Measurements from ENCODE around the gene CHRNG. TPM values are rescaled to one million over a fixed set of nuclear protein-coding genes. Genes with fewer than 3 reads are reported as not detected.

CHRNG gene
- total and polyA plus RNA-seq, 3 donors from 2014 or later: 0.26 TPM; not detected in 2

- H3K36me3 ChIP-seq (ENCODE audit: low read depth, missing control alignments): no peaks in the 10 kb centered on the region
- no peak overlapping the region for H3K4me3 ChIP-seq
- H3K9me3 ChIP-seq: no peaks in the 10 kb centered on the region
- no peak overlapping the region for H3K27ac ChIP-seq
- no peak for DNase-seq
- intact Hi-C loops (cut with DNase I; ENCODE audit: low total_unique reads): no loop called here
- TF ChIP-seq CTCF (IDR thresholded peaks at IDR 0.05): no peak
- no peak for TF ChIP-seq POLR2A (IDR thresholded peaks at IDR 0.05)
- WGBS, 2 donors: 40 to 44% methylated on average over 3 to 4 of the region's 4 CpGs
- H3K27me3 ChIP-seq: no peaks in the 10 kb centered on the region
- no peaks in the 10 kb centered on the region for H3K4me1 ChIP-seq
Measured at GRCh38 chr2:232538671-232539070, 821 bp upstream of the CHRNG start.

- 86 to 87% methylated on average over 13 to 17 of the region's 17 CpGs for WGBS, 2 donors
- no peak overlapping the region for H3K27ac ChIP-seq
- no peaks in the 10 kb centered on the region for H3K9me3 ChIP-seq
- H3K4me1 ChIP-seq: no peaks in the 10 kb centered on the region
- no peaks in the 10 kb centered on the region for H3K36me3 ChIP-seq (ENCODE audit: low read depth, missing control alignments)
- TF ChIP-seq POLR2A (IDR thresholded peaks at IDR 0.05) (no peak), CTCF (IDR thresholded peaks at IDR 0.05) (no peak)
- H3K4me3 ChIP-seq: no peak overlapping the region
- no peaks in the 10 kb centered on the region for H3K27me3 ChIP-seq
- intact Hi-C loops (cut with DNase I; ENCODE audit: low total_unique reads): no loop called here
- DNase-seq: no peak
Measured at GRCh38 chr2:232540441-232541041, 1.0 kb downstream of the CHRNG start.

- Histone ChIP-seq H3K4me1 (no peaks in the 10 kb centered on the region), H3K36me3 (ENCODE audit: low read depth, missing control alignments) (no peaks in the 10 kb centered on the region), H3K9me3 (no peaks in the 10 kb centered on the region), H3K27ac (no peak overlapping the region), H3K4me3 (no peak overlapping the region), H3K27me3 (no peaks in the 10 kb centered on the region)
- TF ChIP-seq POLR2A (IDR thresholded peaks at IDR 0.05) (no peak), CTCF (IDR thresholded peaks at IDR 0.05) (no peak)
- 71 to 75% methylated on average over 16 to 19 of the region's 19 CpGs for WGBS, 2 donors
- intact Hi-C loops (cut with DNase I; ENCODE audit: low total_unique reads): no loop called here
- no peak for DNase-seq
Measured at GRCh38 chr2:232541195-232541960, 1.9 kb downstream of the CHRNG start.

GRCh38 chr2:232541961-232542714 is 2.6 kb downstream of the CHRNG start:
- intact Hi-C loops (cut with DNase I; ENCODE audit: low total_unique reads): no loop called here
- Histone ChIP-seq H3K36me3 (ENCODE audit: low read depth, missing control alignments) (no peaks in the 10 kb centered on the region), H3K4me1 (no peaks in the 10 kb centered on the region), H3K9me3 (no peaks in the 10 kb centered on the region), H3K4me3 (no peak overlapping the region), H3K27ac (no peak overlapping the region), H3K27me3 (no peaks in the 10 kb centered on the region)
- WGBS, 2 donors: 50 to 53% methylated on average over 7 to 9 of the region's 9 CpGs
- DNase-seq: no peak
- TF ChIP-seq POLR2A (IDR thresholded peaks at IDR 0.05) (no peak), CTCF (IDR thresholded peaks at IDR 0.05) (no peak)
